Measurements from ENCODE around the gene SLC19A2.

GRCh38 chr1:169451218-169451824 is 34.4 kb downstream of the SLC19A2 start:
- TF ChIP-seq CTCF (IDR thresholded peaks at IDR 0.05) (no peak), POLR2A (IDR thresholded peaks at IDR 0.05) (no peak)

All from Peyer's patch (tissue), 4 donors.